SKM-1 (cell line): ENCODE data around the gene ULK3.
A peak's percentile ranks its signal among the peaks of the same experiment; 100 is the strongest.
"Not testable (repeated sequence)": the region's sequence is repeated elsewhere in the genome, so short reads cannot be mapped to it uniquely, and the experiment has no call there.

Experiments used
- DNase-seq: peaks from one replicate; lab custom pipeline; 2025; ENCODE audit not compliant: unreplicated experiment; lab: John Stamatoyannopoulos, UW

The ULK3 gene, protein sequence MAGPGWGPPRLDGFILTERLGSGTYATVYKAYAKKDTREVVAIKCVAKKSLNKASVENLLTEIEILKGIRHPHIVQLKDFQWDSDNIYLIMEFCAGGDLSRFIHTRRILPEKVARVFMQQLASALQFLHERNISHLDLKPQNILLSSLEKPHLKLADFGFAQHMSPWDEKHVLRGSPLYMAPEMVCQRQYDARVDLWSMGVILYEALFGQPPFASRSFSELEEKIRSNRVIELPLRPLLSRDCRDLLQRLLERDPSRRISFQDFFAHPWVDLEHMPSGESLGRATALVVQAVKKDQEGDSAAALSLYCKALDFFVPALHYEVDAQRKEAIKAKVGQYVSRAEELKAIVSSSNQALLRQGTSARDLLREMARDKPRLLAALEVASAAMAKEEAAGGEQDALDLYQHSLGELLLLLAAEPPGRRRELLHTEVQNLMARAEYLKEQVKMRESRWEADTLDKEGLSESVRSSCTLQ

GRCh38 chr15:74842581-74843444, at the start of gene ULK3:
Gene ULK3, minus strand, starts transcription at chr15:74843156. Its CDS starts 51 bp downstream, at chr15:74843105.
- DNase-seq, result peak; percentile 58

GRCh38 chr15:74892313-74892712, 49.4 kb upstream of the ULK3 start:
- no peak for DNase-seq

DNA sequence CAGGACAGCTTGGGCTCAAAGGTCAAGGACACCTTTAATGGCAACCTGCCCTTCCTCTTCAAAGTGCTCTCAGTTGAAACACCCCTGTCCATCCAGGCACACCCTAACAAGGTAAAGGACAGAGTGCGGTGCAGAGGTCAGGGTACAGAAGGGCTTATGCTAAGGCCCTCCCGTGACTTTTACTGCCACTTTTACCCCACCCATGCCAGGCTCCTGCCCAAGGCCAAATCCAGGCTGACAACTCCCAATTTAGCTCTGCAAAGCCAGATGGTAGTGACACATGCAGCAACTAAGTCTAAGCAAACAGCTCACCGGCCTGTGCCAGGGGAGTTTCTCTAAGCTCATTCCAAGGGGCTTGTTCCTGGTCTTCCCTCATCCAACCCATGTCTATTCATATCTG, 48.5 kb upstream of the ULK3 start:
- DNase-seq, result no peak

- no peak for DNase-seq
Measured at GRCh38 chr15:74890665-74890960, 47.7 kb upstream of the ULK3 start.

- DNase-seq, result peak; percentile 50
Measured at GRCh38 chr15:74889883-74890664, 47.1 kb upstream of the ULK3 start, which contains the start of gene MPI. Gene MPI, plus strand, starts transcription at chr15:74890042. Its CDS starts 32 bp downstream, at chr15:74890074.

DNA sequence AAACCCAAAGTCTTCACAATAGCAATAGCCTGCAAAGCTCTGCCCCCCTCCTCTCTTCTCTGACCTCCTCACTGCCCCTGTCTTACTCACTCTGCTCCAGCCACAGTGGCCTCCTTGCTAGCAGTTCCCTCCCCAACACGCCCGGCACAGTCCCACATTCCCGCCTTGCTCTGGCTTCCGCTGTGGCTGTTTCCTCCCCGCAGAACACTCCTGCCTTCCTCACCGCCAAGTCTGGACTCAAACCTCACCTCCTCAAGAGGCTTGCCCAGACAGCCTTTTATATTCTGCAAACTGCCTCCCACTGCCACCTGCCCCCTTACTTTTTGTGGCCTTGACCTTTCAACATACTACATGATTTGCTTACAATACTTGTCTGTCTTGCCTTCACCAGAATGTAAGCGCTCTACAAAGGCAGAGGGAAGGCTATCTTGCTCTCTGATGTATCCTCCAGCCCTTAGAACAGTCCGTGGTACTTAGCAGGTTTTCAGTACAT, 46.5 kb upstream of the ULK3 start:
- DNase-seq, result no peak

DNA sequence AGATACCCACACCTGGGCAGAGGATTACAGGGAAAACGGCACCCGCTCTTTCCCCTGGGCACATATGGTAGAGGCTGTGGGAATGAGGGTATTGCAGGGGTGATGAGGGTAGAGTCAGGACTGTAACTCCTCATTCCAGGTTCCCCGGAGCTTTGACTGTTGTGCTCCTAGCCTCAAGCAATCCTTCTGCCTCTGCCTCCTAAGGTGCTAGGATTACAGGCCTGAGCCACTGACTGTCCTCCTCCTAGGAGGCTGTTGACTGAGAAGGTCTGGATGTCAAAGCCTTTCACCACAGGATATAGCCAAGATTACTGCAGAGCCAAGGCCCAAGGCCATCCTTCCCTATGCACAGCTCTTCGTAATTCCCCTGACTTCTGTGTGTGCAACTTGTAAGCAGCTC, 45.8 kb upstream of the ULK3 start:
- no peak for DNase-seq

- not testable (repeated sequence) for DNase-seq
Measured at GRCh38 chr15:74887537-74888193, 44.7 kb upstream of the ULK3 start.

- DNase-seq, result no peak
Measured at GRCh38 chr15:74885461-74885860, 42.5 kb upstream of the ULK3 start.

GRCh38 chr15:74884428-74885223, 41.7 kb upstream of the ULK3 start:
- DNase-seq, result no peak

DNA sequence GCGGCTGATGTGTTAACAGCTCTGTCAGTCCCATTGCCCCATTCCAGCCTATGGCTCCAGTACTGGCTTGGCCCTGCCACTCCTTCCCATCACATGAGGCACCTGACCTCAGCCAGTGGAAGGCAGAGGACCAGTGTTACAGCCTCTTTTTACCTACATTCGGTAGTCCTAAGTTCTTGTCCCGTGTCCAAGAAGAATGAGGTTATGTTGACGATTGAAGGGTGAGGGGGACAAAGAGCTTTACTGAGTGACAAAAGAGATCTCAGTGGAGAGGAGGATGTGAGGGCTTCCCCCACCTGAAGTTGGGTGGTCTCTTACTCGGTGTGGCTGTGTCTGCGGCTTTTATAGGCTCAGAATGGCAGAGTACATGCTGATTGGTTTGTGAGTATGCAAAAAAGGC, 39.6 kb upstream of the ULK3 start:
- DNase-seq, result no peak

- no peak for DNase-seq
Measured at GRCh38 chr15:74878273-74878672, 35.3 kb upstream of the ULK3 start.

DNA sequence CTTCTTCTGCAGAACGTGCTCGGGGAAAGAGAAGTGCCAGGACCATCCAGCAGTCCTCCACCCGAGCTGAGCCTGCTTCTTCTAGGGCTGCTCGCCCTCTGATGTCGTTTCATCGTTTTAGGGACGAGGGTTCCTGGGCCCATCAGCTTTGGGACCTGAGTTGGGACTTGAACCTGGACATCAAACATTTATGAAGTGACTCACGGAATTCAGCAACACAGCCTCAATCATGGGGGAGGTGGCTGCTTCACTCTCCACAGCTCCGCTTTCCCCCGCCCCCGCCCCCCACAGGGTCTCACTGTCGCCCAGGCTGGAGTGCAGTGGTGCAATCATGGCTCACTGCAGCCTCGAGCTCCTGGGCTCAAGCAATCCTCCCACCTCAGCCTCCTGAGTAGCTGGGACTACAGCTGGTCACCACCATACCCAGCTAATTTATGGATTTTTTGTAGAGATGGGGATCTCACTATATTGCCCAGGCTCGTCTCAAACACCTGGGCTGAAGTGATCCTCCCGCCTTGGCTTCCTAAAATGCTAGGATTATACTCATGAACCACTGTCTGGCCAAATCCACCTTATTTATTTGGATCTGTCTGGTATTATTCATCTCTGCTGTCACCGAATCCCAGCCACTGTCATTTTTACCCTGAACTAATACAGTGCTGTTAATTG, 30.9 kb upstream of the ULK3 start:
- peak; percentile 32 for DNase-seq

DNA sequence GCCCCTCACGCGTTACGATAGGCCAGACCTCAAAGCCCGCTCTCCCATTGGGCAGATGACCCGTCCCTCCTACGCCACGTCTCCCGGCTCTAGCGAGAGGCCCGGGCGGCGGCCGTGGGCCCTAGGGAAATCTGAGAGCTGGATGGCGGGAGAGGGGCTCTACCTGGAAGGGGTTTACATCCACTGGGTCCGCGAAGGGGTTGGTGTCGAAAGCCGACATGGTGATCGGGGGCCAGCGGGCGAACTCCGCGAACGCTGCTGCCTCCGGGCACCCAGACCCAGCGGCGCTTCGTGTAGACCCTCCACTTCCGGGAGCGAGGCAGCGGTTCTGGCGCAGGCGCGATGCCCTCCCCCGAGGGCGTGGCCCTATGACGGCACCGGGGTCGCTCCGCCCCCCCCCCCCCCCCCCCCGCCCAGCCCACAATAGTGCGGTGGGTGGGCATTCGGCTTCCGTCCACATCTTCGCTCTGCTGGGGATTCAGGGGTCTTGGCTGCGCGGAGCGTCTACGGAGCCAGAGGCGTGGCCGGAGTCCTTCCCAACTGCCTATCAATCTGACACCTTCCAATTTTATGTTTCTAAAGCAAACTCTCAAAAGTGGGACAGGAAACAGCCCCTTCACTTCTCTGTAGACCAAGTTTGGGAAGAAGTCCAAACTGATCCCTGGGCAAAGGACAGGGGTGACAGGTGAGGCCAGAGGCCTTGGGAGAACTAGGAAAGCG, 30.2 kb upstream of the ULK3 start, which contains the start of gene SCAMP2:
TSS of gene SCAMP2 (minus strand) at position 330 of the 720 bp plus-strand sequence. CDS start at position 220, 110 bp downstream.
- DNase-seq, result peak; percentile 80

- DNase-seq, result no peak
Measured at GRCh38 chr15:74872702-74873035, 29.7 kb upstream of the ULK3 start.

DNA sequence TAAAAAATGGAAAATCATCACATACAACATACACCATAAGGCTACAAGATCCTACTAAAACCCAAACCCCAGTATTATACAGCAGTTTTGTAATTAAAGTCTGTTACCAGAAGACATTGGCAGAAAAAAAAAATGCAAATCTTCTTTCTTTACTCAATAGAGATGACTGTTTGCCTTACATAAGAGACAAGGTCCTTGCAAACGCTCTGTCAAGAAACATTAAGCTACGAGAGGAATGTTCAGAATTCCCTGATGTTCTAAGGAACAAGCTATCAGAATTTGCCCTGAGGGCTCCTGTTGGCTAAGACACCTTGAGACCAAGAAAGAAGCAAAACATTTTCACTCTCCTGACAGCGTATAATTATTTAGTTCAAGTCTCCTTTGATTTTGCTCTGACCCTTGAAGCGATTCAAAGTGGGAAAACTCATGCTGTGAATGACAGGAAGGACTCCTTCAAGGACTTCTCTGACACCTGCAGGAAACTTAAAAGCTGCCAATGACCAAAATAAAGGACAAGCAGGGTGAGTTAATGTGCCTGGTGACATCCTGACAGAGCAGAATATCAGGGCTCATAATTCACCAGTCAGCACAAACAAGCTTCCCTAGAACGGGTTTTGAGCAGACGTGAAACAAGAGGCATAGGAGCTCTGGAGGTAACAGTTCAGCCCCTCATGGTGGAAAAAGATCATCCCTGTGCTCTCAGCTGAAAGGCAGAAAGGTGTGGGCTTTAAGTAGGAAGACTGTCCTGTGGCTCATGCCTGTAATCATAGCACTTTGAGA, 27.7 kb upstream of the ULK3 start:
- no peak for DNase-seq

GRCh38 chr15:74869726-74870407, 26.9 kb upstream of the ULK3 start:
- DNase-seq, result peak; percentile 70
